CD14-positive monocyte (primary cell): ENCODE measurements around the gene FBXL13. TPM values are rescaled to one million over a fixed set of nuclear protein-coding genes. Genes with fewer than 3 reads are reported as not detected.

Experiments used
- DNase-seq, 3 donors: peaks; one replicate each; pipeline ENCODE4 v3.0.0-alpha.2; 2011 to 2022
- H2AFZ ChIP-seq: 2 replicates; pipeline ENCODE4 v1.6.0; 2012; ENCODE audit warnings: mild to moderate bottlenecking, low read depth, low read length, inconsistent platforms; ENCODE audit not compliant: insufficient read depth, poor library complexity, severe bottlenecking
- H3K27ac ChIP-seq, 2 donors: 1 replicate in 1 of 2; 2 replicates in 1 of 2; pipeline ENCODE4 v1.5.1; 2012 to 2013; ENCODE audit warnings: low read length in 2 of 2, control low read depth in 1 of 2, inconsistent platforms in 1 of 2, low read depth in 1 of 2, mild to moderate bottlenecking in 1 of 2
- H3K27me3 ChIP-seq, 2 donors: one replicate each; pipeline versions ENCODE4 v1.6.0 to v1.6.1; 2011 to 2013; ENCODE audit warnings: low read length in 2 of 2; ENCODE audit not compliant: control insufficient read depth in 2 of 2, insufficient read depth in 2 of 2
- H3K36me3 ChIP-seq, 2 donors: replicated peaks in 1 of 2; 1 replicate in 1 of 2; 2 replicates in 1 of 2; pipeline versions ENCODE4 v1.5.1 to v1.6.1; 2012 to 2013; ENCODE audit warnings: low read length in 2 of 2, control low read depth in 1 of 2, inconsistent platforms in 1 of 2, mild to moderate bottlenecking in 1 of 2; ENCODE audit not compliant: insufficient read depth in 2 of 2, control insufficient read depth in 1 of 2
- H3K4me1 ChIP-seq, 2 donors: 1 replicate in 1 of 2; 2 replicates in 1 of 2; pipeline versions ENCODE4 v1.5.1 to v1.6.1; 2012 to 2013; ENCODE audit warnings: low read length in 2 of 2, control low read depth in 1 of 2, inconsistent platforms in 1 of 2, mild to moderate bottlenecking in 1 of 2, moderate library complexity in 1 of 2; ENCODE audit not compliant: insufficient read depth in 2 of 2, control insufficient read depth in 1 of 2
- H3K4me2 ChIP-seq: replicated peaks from 2 replicates; pipeline ENCODE3; 2012; ENCODE audit warnings: low read length, moderate library complexity, mild to moderate bottlenecking; ENCODE audit not compliant: poor library complexity, severe bottlenecking; ENCODE audit errors: extremely low read depth
- H3K4me3 ChIP-seq, 3 experiments: fragments of 200-600 bp in 1 of 3; sonication (generic) in 1 of 3; replicated peaks in 1 of 3; 1 replicate in 2 of 3; 2 replicates in 1 of 3; pipeline ENCODE4 v1.5.1; 2011 to 2013; ENCODE audit warnings: low read length in 3 of 3, mild to moderate bottlenecking in 3 of 3, control low read depth in 2 of 3, low read depth in 2 of 3, inconsistent platforms in 1 of 3, moderate library complexity in 1 of 3
- H3K79me2 ChIP-seq: 2 replicates; pipeline ENCODE4 v1.6.0; 2012; ENCODE audit warnings: mild to moderate bottlenecking, control low read depth, inconsistent platforms, low read length, moderate library complexity; ENCODE audit not compliant: insufficient read depth
- H3K9ac ChIP-seq: 2 replicates; pipeline ENCODE4 v1.6.0; 2017; ENCODE audit warnings: low read length, mild to moderate bottlenecking; ENCODE audit not compliant: insufficient read depth, poor library complexity, severe bottlenecking
- H3K9me3 ChIP-seq, 2 donors: replicated peaks in 1 of 2; 1 replicate in 1 of 2; 2 replicates in 1 of 2; pipeline versions ENCODE4 v1.5.1 to v1.6.1; 2012 to 2013; ENCODE audit warnings: low read length in 2 of 2, control low read depth in 1 of 2; ENCODE audit not compliant: control insufficient read depth in 1 of 2, insufficient read depth in 1 of 2
- H4K20me1 ChIP-seq: 2 replicates; pipeline ENCODE4 v1.6.0; 2012; ENCODE audit warnings: mild to moderate bottlenecking, low read length, control low read depth, moderate library complexity; ENCODE audit not compliant: insufficient read depth
- H3K27ac Mint-ChIP-seq, 7 donors: one replicate each; pipeline ENCODE4 v1.8.0; 2020; ENCODE audit warnings: mild to moderate bottlenecking in 7 of 7, mixed read lengths in 7 of 7, moderate library complexity in 6 of 7, inconsistent platforms in 2 of 7
- H3K27me3 Mint-ChIP-seq, 3 donors: one replicate each; pipeline ENCODE4 v1.8.0; 2021 to 2022; ENCODE audit warnings: low read depth in 3 of 3, mild to moderate bottlenecking in 3 of 3, mixed read lengths in 3 of 3, moderate library complexity in 3 of 3, inconsistent platforms in 1 of 3
- H3K36me3 Mint-ChIP-seq, 2 donors: one replicate each; pipeline ENCODE4 v1.8.0; 2020; ENCODE audit warnings: mixed read lengths in 2 of 2, inconsistent platforms in 1 of 2, mild to moderate bottlenecking in 1 of 2
- H3K4me1 Mint-ChIP-seq: one replicate; pipeline ENCODE4 v1.8.0; 2020; ENCODE audit warnings: mild to moderate bottlenecking, mixed read lengths
- H3K4me3 Mint-ChIP-seq, 2 donors: one replicate each; pipeline ENCODE4 v1.8.0; 2020; ENCODE audit warnings: mild to moderate bottlenecking in 2 of 2, mixed read lengths in 2 of 2, moderate library complexity in 1 of 2
- H3K9me3 Mint-ChIP-seq, 7 donors: one replicate each; pipeline ENCODE4 v1.8.0; 2020 to 2022; ENCODE audit warnings: mixed read lengths in 7 of 7, mild to moderate bottlenecking in 6 of 7, moderate library complexity in 6 of 7, inconsistent platforms in 2 of 7
- CTCF ChIP-seq: fragments of 200-600 bp; IDR thresholded peaks from one replicate; pipeline ENCODE4 v1.8.0; 2022; ENCODE audit warnings: antibody characterized with exemption, mild to moderate bottlenecking
- WGBS: methylation state at CpG from one replicate; pipeline ENCODE4 v1.1.5; 2013; ENCODE audit warnings: missing lambda C conversion rate; ENCODE audit not compliant: insufficient coverage; 5-methylcytosine and 5-hydroxymethylcytosine counted together
- intact Hi-C, 2 donors: fragments of 100-400 bp; cut with micrococcal nuclease; formaldehyde crosslinking; loops; one replicate each; pipeline versions ENCODE4 v1.15.0 to v1.15.1; 2023
- polyA plus RNA-seq, 3 donors: library from polyadenylated mRNA; depleted of rRNA in 1 of 3; unstranded in 2 of 3; stranded (reverse) in 1 of 3; fragments of 300-500 nt in 2 of 3; fragments of >200 nt in 1 of 3; fragmentation: Illumina TruSeq in 2 of 3; gene quantifications; 1 replicate in 2 of 3; 2 replicates in 1 of 3; pipeline ENCODE4 v1.2.3, GENCODE V29; 2012 to 2021

The FBXL13 gene
- polyA plus RNA-seq, 3 donors = 0.05 TPM; not detected in 2

- no peak overlapping the region for H2AFZ ChIP-seq
- WGBS = no CpG with 5 or more reads among the region's 2 CpGs
- no peaks in the 10 kb centered on the region for H3K36me3 ChIP-seq
- H3K9me3 ChIP-seq = no peaks in the 10 kb centered on the region
- no peak overlapping the region for H3K9ac ChIP-seq
- no peak overlapping the region for H3K27ac ChIP-seq
- Mint-ChIP-seq H3K4me3 (no peak overlapping the region), H3K9me3 (peaks cover 0 to 4% (median 0%) of the 10 kb centered on the region in 7 donors), H3K27me3 (no peaks in the 10 kb centered on the region), H3K36me3 (no peaks in the 10 kb centered on the region), H3K27ac (peak overlapping the region in 1 of 7 donors; percentile 13), H3K4me1 (peaks cover 2% of the 10 kb centered on the region)
- no peaks in the 10 kb centered on the region for H4K20me1 ChIP-seq
- H3K79me2 ChIP-seq = no peaks in the 10 kb centered on the region
- peaks cover 48% of the 10 kb centered on the region in 2 donors for H3K4me1 ChIP-seq
- TF ChIP-seq CTCF = no peak
- no peak for DNase-seq
- H3K27me3 ChIP-seq = no peaks in the 10 kb centered on the region
- intact Hi-C loops = no loop called here
- no peak overlapping the region for H3K4me2 ChIP-seq
- H3K4me3 ChIP-seq = no peak overlapping the region
These were observed 86.5 kb downstream of the FBXL13 start for GRCh38 chr7:102988088-102988487.

- Histone ChIP-seq H2AFZ (no peak overlapping the region), H4K20me1 (no peaks in the 10 kb centered on the region), H3K36me3 (no peaks in the 10 kb centered on the region), H3K27me3 (no peaks in the 10 kb centered on the region), H3K79me2 (no peaks in the 10 kb centered on the region), H3K4me2 (no peak overlapping the region), H3K9me3 (no peaks in the 10 kb centered on the region), H3K9ac (no peak overlapping the region), H3K4me1 (peaks cover 20% of the 10 kb centered on the region in 2 donors), H3K4me3 (no peak overlapping the region), H3K27ac (no peak overlapping the region)
- no peak overlapping the region for H3K27ac Mint-ChIP-seq
- TF ChIP-seq CTCF = no peak
- no peaks in the 10 kb centered on the region for H3K36me3 Mint-ChIP-seq
- no peak for DNase-seq
- H3K9me3 Mint-ChIP-seq = peaks cover 0 to 4% (median 0%) of the 10 kb centered on the region in 7 donors
- H3K27me3 Mint-ChIP-seq = peaks cover 0 to 2% (median 0%) of the 10 kb centered on the region in 3 donors
- H3K4me3 Mint-ChIP-seq = no peak overlapping the region
- no peaks in the 10 kb centered on the region for H3K4me1 Mint-ChIP-seq
- intact Hi-C loops = no loop called here
These were observed 89.3 kb downstream of the FBXL13 start for GRCh38 chr7:102985176-102985783.
